Kidney capillary endothelial cell (primary cell): ENCODE measurements around the gene PTCSC3.
"Not testable (repeated sequence)": the region's sequence is repeated elsewhere in the genome, so short reads cannot be mapped to it uniquely, and the experiment has no call there.

Experiments
- DNase-seq: peaks from one replicate; pipeline ENCODE4 v3.0.0-alpha.2; 2018; ENCODE audit warnings: low spot score

The PTCSC3 gene

GRCh38 chr14:36173161-36173560, 3.4 kb downstream of the PTCSC3 start:
- DNase-seq: no peak

- no peak for DNase-seq
Observed at GRCh38 chr14:36171607-36172006, 4.9 kb downstream of the PTCSC3 start.

- DNase-seq: no peak
Observed at GRCh38 chr14:36167431-36167830, 9.1 kb downstream of the PTCSC3 start.

GRCh38 chr14:36163451-36163850, 13.1 kb downstream of the PTCSC3 start:
- no peak for DNase-seq

GRCh38 chr14:36162267-36162666, 14.3 kb downstream of the PTCSC3 start:
- DNase-seq: no peak

GRCh38 chr14:36161776-36162175, 14.7 kb downstream of the PTCSC3 start:
- DNase-seq: no peak

- DNase-seq: no peak
Observed at GRCh38 chr14:36151335-36151734, 25.2 kb downstream of the PTCSC3 start.

GRCh38 chr14:36134038-36134437, 42.5 kb downstream of the PTCSC3 start:
- DNase-seq: no peak

GRCh38 chr14:36132826-36133225, 43.7 kb downstream of the PTCSC3 start:
- no peak for DNase-seq

- no peak for DNase-seq
Observed at GRCh38 chr14:36130186-36130585, 46.3 kb downstream of the PTCSC3 start.

GRCh38 chr14:36129181-36129580, 47.3 kb downstream of the PTCSC3 start:
- DNase-seq: no peak

GRCh38 chr14:36113341-36113740, 63.2 kb downstream of the PTCSC3 start:
- no peak for DNase-seq

- no peak for DNase-seq
Observed at GRCh38 chr14:36111822-36112583, 64.5 kb downstream of the PTCSC3 start.

GRCh38 chr14:36105401-36105800, 71.1 kb downstream of the PTCSC3 start:
- DNase-seq: no peak

GRCh38 chr14:36104258-36104657, 72.3 kb downstream of the PTCSC3 start:
- not testable (repeated sequence) for DNase-seq

GRCh38 chr14:36099619-36100018, 76.9 kb downstream of the PTCSC3 start:
- DNase-seq: no peak

- no peak for DNase-seq
Observed at GRCh38 chr14:36097356-36097755, 79.2 kb downstream of the PTCSC3 start.

- DNase-seq: no peak
Observed at GRCh38 chr14:36096090-36096489, 80.4 kb downstream of the PTCSC3 start.

- no peak for DNase-seq
Observed at GRCh38 chr14:36094963-36095362, 81.6 kb downstream of the PTCSC3 start.

- no peak for DNase-seq
Observed at GRCh38 chr14:36091096-36091495, 85.4 kb downstream of the PTCSC3 start.

GRCh38 chr14:36087411-36087810, 89.1 kb downstream of the PTCSC3 start:
- DNase-seq: no peak

- no peak for DNase-seq
Observed at GRCh38 chr14:36086629-36087395, 89.7 kb downstream of the PTCSC3 start.

GRCh38 chr14:36085861-36086260, 90.7 kb downstream of the PTCSC3 start:
- no peak for DNase-seq
